CMK (cell line): Measurements from ENCODE around the gene CDC27.
"Not testable (repeated sequence)": the region's sequence is repeated elsewhere in the genome, so short reads cannot be mapped to it uniquely, and the experiment has no call there.

Source experiments
- DNase-seq: peaks from one replicate; pipeline ENCODE4 v3.0.0-alpha.2; 2010; ENCODE audit warnings: low read depth

The CDC27 gene

GRCh38 chr17:47193931-47194511, 4.9 kb upstream of the CDC27 start:
- no peak for DNase-seq

- no peak for DNase-seq
Observed at GRCh38 chr17:47192554-47192953, 3.5 kb upstream of the CDC27 start.

GRCh38 chr17:47190770-47191169, 1.7 kb upstream of the CDC27 start:
- no peak for DNase-seq

GRCh38 chr17:47190243-47190642, 1.1 kb upstream of the CDC27 start:
- DNase-seq: no peak

DNA sequence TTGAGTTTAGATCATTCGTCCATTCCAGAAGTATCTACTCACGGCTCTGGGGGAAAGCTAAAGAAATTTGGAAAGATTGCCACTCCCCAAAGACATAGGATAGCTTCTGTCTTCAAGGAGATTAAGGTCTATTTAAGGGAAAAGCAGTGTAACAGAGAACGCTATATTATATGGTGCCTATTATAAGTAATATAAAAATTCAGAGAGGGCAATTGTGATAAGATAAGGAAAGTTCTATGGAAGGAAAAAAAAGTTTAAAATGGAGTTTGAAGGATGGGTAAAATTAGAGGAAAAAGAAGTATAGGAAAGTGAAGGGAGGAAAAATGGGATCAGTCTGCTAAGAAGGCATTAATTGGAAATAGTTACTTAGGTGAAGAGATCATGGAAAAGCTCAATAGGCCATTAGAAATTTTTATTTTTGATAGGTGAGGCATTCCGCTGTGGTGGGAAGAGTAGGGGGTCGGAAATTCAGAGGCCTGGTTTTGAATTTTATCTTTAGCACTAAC, 690 bp upstream of the CDC27 start:
- no peak for DNase-seq

GRCh38 chr17:47188271-47188875, 722 bp downstream of the CDC27 start:
- no peak for DNase-seq

DNA sequence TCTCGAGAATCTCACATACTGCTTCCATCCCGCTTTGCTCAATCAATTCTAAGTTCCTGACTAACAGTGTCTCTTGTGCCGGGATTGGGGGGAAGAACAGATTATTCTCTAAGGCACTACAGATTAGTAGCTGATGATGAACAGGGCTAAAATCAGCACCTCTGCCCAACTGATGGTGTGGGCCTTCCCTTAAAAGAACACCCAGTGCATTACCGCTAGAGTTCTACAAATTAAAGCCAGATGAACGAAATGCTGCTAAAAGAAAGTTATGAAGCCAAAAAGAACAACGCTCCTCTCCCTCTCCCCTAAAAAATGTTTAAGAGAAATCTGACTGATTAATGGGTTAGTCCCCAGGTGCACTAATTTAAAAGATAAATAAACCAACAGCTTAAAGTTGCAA, 4.4 kb downstream of the CDC27 start:
- no peak for DNase-seq

DNA sequence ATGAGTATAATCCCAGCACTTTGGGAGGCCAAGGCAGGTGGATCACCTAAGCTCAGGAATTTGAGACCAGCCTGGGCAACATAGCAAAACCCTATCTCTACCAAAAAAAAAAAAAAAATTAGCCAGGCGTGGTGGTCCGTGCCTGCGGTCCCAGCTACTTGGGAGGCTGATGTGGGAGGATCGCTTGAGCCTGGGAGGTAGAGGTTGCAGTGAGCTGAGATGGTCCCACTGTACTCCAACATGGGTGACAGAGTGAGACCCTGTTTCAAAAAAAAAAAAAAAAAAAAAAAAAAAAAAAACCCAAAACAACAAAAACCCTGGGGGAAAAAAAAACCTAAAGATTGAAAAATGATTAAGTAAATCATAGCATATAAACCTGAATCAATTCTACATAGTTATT, 8.1 kb downstream of the CDC27 start:
- not testable (repeated sequence) for DNase-seq

DNA sequence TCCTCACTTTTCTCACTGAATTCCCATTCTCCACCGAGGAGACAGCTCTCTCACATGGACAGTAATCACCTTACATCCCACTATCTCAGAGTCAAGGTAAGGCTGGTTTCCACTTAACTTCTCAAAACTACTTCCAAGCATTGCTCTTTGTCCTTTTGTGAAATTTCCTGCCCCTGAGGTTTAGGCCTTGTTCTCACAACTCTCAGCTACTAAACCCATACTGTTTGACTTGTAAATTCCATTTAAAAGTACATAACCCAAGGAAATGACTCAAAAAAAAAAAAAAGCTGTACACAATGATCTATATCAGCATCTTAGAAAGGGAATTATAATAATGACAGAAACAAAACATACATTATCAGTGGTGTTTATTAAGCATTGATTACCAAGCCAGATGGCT, 8.8 kb downstream of the CDC27 start:
- DNase-seq: no peak

DNA sequence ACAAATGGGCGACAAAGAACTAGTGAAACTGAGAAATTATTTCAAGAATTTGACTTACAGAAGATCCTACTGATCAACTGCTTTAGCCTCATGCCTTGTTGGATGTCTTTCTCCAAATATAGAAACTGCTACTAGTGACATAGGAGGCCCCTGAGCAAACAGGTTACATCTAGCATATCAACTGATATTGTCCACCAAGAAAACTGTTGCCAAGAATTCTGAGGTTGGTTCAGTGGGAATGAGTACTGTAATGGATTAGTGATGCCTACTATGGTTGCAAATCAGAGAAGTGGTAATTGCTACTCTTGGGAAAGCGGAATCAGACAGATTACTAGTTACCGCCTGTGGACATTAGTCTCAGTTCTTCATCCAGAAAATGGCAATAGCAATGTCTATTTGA, 10.0 kb downstream of the CDC27 start:
- no peak for DNase-seq

GRCh38 chr17:47177261-47177660, 11.8 kb downstream of the CDC27 start:
- no peak for DNase-seq

DNA sequence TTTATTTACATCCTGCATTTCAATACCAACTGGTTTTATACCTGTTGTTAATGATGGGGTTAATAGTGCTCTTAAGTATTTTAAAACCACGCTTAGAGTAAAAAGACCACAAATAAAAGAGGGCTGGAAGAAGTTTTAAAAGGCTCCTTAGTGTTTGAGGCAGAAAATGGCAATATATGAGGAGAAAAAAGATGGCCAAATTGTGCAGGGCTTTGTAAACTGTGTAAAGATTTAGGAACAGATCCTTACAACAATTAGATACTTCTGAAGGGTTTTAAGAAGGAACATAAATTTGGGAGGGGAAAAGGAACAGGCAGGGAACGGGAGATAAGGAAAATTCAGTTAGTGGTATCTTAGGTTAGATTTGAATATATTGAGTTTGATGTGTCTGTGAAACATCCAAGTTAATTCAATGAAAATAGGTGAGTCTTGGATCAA, 12.7 kb downstream of the CDC27 start:
- DNase-seq: no peak

- DNase-seq: not testable (repeated sequence)
Observed at GRCh38 chr17:47174823-47175222, 14.3 kb downstream of the CDC27 start.

DNA sequence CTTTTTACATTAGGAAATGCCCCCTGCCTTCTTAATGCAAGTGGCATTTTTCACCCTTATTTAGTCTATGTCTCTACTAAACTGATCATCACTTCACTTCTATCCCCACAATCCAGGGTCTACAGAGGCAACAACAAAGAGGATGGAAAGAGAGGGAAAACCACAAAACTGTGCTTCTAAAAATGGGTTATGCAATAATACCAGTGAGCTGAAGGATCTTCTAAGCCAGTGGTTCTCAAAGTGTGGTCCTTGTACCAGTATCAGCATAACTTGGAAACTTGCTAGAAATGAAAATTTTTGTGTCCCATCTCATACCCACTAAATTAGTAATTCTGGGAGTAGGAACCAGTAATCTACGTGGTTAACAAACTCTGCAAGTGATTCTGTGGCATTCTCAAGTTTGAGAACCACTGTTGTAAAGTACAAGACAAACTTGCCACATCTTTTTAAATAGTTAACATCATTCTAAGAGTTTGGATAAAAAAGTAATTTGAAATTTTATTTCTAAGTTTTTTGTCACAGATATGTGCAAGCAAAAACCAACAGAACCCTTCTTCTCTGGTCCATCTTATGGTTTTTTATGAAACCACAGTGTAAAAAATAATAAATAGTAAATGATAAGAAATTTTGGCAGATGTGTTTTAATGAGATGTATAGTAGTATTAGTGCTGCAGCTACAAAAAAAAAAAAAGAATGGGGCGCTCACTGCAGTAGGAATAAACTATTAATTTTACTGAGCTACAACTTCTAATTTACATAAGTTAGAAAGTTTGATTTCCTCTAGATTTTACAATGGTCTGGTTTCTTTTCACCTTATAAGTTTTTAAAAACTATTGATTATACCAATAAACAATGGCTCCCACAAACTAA, 16.2 kb downstream of the CDC27 start:
- no peak for DNase-seq

DNA sequence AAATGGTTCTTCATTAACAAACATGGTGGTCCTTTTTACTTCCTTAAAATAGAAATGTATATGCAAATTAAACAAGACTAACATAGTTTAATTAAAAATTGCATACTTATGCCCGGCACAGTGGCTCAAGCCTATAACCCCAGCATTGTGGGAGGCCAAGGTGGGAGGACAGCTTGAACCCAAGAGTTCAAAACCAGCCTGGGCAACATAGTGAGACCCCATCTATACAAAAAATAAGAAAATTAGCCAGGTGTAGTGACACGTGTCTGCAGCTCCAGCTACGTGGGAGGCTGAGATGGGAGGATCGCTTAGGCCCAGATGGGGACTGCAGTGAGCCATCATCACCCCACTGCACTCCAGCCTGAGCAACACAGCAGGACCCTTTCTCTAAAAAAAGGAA, 18.4 kb downstream of the CDC27 start:
- no peak for DNase-seq

DNA sequence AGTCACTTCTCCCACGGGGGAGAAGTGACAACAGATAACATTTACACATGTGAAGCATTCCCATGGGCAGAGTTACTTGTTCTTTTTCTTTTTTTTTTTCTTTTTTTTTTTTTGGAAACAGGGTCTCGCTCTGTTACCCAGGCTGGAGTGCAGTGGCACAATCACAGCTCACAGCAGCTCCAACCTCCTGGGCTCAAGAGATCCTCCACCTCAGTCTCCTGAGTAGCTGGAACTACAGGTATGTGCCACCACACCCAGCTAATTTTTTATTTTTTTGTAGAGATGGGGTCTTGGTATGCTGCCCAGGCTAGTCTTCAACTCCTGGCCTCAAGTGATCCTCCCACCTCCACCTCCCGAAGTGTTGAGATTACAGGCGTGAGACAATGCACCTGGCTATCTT, 20.2 kb downstream of the CDC27 start:
- DNase-seq: not testable (repeated sequence)

DNA sequence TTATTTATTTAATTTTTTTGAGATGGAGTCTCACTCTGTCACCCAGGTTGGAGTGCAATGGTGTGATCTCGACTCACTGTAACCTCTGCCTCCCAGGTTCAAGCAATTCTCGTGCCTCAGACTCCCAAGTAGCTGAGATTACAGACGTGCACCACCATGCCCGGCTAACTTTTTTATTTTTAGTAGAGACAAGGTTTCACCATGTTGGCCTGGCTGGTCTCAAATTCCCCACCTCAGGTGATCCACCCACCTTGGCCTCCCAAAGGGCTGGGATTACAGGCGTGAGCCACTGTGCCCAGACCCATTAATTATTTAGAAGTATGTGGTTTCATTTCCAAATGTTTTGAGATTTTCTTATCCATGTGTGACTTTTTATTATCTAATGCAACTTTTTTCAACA, 22.2 kb downstream of the CDC27 start:
- DNase-seq: not testable (repeated sequence)

DNA sequence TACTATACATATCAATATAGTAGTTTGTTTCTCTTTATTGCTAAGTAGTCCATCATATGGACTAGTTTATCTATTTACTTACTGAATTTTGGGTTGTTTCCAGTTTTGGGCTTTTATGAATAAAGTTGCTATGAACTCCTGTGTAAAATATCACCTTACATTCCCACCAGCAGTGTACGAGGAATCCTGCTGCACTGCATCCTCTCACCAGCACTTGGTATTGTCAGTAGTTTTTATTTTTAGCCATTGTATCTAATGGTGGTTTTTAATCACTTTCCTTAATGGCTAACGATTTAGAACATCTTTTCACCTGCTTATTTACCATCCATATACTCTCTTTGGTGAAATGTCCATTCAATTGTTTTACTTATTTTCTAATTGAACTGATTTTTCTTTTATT, 24.0 kb downstream of the CDC27 start:
- DNase-seq: no peak

- no peak for DNase-seq
Observed at GRCh38 chr17:47164263-47164662, 24.8 kb downstream of the CDC27 start.

- DNase-seq: no peak
Observed at GRCh38 chr17:47162013-47162622, 27.0 kb downstream of the CDC27 start.

GRCh38 chr17:47159315-47159714, 29.8 kb downstream of the CDC27 start:
- no peak for DNase-seq

- no peak for DNase-seq
Observed at GRCh38 chr17:47145351-47145750, 43.7 kb downstream of the CDC27 start.

DNA sequence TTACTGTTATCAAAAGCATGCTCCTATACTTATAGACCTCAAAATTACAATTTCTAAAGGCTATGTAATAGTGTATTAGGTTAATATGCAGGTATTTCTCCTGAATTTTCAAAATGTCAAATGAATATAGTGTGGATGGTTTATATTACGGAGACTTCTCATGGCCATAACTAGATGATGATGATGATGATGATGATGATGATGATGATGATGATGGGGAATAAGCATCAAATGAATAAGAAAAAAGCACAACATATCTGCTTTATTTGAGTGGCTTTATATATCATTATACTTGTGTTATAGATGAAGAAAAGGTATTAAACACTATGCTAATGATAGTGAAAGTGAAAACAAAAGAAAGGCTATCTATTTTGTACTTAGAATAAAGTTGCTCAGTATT, 53.9 kb downstream of the CDC27 start:
- no peak for DNase-seq
